ENCODE measurements around the gene TNIP1.

DNA sequence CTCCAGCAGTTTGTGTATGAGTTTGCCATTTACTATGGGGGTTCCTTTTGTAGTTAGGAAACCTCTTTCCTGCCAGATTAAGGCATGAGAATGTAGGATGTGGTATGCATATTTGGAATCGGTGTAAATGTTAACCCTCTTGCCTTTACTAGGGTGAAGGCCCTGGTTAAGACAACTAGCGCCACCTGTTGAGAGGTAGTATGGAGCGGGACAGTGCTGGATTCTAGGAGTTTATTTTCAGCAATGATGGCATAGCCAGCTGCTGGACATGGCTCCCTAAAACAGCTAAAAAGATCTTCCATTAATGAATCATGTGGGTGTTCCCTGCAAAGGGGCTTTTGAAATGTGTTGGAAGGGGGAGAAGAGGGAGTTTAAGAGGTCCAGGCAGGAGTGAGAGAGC is 91.1 kb downstream of the TNIP1 start:
- TF ChIP-seq CTCF (IDR thresholded peaks at IDR 0.05) (no peak), POLR2A (IDR thresholded peaks at IDR 0.05) (no peak)

All from testis (tissue), 2 donors.